Activated CD4-positive, alpha-beta T cell treated with anti-CD3 and anti-CD28 coated beads, Interleukin-2, Interleukin-4, amounts not matched to agents 100 ng/mL and 50 ng/mL, durations not matched to agents 16 hours and 8 hours (primary cell): Measurements from ENCODE around the gene ANKRD24.
A peak's percentile ranks its signal among the peaks of the same experiment; 100 is the strongest.
"Not testable (repeated sequence)": the region's sequence is repeated elsewhere in the genome, so short reads cannot be mapped to it uniquely, and the experiment has no call there.

ENCODE experiments used
- DNase-seq: peaks from one replicate; pipeline ENCODE4 v3.0.0-alpha.2; 2020; ENCODE audit warnings: low spot score

The ANKRD24 gene

DNA sequence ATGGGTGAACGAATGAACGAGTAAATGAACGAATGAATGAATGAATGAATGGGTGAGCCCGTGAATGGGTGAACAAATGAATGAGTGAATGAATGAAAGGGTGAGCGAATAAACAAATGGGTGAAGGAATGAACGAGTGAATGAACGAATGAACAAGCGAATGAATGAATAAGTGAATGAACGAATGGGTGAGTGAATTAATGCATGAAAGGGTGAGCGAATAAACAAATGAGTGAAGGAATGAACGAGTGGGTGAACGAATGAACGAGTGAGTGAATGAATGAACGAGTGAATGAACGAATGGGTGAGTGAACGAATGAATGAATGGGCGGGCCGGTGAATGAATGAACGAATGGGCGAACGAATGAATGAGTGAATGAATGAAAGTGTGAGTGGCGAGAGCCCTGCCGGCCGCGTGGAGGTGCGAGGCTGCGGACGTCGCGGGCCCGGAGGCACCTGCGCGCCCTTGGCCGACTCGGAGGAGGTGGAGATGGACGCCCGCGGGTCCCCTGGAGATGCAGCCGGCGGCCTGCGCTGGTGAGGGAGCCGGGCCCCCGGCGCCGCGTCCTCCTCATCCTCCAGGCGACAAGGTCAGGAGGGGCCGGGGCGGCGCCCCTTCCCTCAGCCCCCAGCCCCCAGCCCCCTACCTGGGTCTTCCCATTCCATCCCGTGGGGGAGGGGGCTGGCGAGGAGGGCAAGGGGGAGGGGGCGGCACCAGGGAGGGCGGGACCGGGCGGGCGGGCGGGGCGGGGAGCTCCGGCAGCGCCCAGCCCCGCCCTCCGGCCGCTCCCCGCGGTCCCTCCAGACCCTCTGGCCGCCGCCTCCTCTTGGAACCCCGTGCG, 15.4 kb downstream of the ANKRD24 start:
- no peak for DNase-seq

DNA sequence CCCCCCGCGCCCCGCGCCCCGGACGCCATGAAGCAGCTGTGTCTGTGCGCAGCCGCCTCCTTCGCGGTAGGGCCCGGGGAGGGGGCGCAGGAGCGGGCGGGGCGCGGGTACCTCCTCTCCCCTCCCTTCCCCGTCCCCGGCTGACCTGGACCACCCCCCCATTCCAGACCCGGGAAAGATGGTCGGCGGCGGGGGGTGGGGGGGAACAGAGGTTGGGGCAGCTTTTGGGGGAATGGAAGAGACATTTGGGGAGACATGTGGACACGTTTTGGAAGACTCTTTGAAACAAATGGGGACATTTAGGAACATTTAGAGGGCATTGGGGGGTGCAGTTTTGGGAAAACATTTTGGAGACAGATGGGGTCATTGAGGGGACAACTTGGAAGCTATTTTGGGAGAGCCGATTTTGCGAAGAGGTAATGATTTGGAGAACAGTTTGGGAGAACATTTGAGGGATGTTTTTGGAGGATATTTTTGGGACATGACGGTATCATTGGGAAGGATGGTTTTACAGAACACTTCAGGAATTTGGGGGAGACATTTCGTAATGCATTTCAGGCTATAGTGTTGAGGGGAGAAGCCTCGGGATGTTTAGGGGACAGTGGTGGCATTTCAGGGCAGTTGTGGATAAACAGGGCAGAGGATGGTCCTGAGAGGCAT, 16.1 kb downstream of the ANKRD24 start:
- DNase-seq, result no peak

DNA sequence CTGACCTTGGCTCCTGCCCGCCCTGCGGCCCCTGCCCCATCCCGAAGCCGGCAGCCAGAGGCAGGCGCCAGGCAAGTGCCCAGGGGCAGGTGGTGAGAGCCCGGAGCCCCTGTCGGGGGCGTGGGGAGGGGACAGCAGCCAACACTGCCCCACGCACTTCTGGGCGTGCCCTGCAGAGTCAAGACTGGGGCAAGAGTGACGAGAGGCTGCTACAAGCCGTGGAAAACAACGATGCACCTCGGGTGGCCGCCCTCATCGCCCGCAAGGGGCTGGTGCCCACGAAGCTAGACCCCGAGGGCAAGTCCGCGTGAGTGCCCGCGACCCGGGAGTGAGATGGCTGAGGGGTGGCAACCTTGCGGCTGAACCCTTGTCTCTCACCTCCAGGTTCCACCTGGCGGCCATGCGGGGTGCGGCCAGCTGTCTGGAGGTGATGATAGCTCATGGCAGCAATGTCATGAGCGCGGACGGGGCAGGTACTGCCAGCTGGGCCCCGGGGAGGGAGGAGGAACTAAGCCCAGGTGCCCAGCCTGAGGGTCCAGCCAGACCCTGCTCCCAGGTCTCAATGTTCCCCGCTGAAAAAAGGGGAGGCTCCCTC, 17.3 kb downstream of the ANKRD24 start:
- DNase-seq, result no peak

DNA sequence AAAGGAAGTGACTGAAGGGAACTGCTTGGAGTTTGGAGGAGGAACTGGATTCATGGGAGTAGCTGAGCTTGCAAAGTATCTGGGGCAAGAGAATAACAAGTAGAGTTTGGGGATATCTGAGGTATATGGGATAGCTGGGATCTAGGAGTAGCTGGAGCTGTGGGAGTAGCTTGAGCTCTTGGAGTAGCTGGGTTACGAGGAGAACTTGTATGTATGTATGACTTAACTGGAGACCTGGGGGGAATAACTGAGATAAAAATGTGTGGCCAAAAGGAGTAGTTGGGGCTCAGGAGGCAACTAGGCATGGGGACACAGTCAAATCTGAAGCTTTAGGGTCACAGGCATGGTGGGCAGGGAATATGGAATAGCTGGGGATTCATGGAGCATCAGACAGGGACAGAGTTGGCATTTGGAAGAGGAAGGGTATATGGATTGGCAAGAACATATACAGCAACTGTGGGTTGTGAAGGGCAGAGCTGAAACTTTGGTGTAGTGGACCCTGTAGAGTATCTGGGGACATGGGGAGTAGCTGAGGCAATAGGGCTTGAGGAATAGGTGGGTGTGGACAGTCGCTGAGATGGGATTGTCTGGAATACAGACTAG, 18.6 kb downstream of the ANKRD24 start:
- no peak for DNase-seq

DNA sequence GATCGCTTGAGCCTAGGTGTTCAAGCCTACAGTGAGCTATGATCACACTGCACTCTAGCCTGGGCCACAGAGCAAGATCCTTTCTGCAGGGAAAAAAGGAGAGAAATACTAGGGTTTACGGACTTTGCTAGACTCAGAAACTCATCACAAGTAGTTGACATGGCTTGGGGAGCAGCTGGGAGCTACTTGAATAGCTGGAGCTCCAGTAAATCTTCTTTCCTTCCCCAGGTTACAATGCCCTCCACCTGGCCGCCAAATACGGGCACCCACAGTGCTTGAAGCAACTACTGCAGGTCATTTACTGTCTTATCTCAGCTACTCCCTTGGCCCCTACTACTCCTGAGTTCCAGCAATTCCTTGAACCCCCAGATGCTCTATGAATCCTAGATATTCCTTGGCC, 19.3 kb downstream of the ANKRD24 start:
- DNase-seq, result no peak

DNA sequence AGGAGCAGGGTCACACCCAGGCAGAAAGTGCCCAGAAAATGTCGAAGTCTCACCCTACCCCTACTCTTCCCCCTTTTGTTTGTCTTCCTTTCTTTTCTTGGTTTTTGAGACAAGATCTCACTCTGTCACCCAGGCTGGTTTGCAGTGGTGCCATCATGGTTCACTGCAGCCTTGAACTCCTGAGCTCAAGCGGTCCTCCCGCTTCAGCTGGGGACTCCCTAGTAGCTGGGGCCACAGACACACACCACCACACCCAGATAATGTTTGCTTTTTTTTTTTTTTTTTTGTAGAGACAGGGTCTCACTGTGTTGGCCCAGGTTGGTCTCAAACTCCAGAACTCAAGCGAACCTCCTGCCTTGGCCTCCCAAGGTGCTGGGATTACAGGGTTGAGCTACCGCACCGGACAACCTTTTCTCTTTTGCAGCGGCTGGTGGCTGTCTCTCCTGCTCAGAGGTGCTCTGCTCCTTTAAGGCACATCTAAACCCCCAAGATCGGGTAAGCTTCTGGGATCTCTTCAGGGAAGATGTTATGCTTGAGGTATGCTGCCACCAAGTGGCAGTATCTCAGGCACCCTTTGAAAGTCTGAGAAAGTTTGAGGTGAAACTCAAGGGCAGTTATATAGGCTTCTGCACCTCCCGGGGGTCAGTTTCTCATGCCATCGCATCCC, 24.5 kb downstream of the ANKRD24 start:
- no peak for DNase-seq

DNA sequence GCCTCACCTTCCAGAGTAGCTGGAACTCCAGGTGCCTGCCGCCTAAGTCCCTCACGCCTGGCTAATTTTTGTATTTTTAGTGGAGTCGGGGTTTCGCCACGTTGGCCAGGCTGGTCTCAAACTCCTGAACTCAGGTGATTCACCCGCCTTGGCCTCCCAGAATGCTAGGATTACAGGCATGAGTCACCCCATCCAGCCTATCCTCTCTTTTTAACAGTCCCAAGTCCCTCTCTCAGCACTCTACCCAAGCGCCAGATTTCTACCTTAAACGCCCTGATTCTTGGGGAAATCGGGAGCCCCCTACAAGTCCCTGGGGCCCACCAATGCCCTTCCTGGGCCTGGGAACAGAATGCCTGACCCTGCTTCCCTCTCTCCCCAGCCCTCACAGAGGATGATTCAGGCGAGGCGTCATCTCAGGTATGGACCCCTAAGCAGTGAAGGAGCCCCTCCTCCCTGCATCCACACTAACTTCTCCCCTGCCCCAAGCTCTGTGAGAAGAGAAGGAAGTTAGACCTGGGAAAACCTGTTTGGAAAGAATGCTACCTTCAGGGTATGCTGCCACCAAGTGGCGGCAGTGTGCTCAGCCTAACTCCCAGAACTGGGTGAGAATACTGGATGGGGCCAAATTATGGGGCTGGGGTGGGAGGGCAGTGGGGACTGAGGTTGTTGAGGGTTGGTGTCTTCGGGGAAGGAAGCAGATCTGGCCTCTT, 26.1 kb downstream of the ANKRD24 start:
- DNase-seq, result no peak

DNA sequence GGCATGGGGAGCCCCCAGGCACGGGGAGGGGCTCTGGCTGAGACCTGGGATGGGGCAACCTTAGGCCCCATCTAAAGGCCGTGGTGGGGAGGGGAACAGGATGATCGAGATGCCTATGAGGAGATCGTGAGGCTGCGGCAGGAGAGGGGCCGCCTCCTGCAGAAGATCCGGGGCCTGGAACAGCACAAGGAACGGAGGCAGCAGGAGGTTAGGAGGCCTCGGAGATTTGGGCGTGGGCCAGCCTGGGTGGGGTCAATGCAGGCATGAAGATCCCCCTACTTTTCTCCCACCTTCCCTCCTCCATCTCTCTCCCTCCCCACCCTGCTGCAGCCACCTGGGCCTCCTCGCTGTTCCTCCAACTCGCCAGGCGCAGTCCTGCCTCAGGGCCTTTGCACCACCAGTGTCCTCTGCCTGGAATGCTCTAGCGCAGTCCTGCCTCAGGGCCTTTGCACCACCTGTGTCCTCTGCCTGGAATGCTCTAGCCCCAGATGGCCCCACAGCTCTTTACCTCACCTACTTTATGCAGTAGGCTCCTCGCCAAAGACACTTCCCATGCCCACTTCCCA, 27.8 kb downstream of the ANKRD24 start:
- no peak for DNase-seq

DNA sequence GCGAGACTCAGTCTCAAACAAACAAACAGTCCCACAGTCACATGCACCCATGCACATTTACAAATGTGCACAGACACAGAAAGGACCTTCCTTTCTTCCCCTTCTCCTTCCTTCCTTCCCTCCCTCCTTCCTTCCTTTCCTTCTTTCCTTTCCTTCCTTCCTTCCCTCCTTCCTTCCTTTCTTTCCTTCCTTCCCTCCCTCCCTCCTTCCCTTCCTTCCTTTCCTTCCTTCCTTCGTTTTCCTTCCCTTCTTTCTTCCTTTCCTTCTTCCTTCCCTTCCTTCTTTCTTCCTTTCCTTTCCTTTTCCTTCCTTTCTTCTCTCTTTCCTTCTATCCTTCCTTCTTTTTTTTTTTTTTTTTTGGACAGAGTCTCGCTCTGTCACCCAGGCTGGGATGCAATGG, 30.6 kb downstream of the ANKRD24 start:
- no peak for DNase-seq

DNA sequence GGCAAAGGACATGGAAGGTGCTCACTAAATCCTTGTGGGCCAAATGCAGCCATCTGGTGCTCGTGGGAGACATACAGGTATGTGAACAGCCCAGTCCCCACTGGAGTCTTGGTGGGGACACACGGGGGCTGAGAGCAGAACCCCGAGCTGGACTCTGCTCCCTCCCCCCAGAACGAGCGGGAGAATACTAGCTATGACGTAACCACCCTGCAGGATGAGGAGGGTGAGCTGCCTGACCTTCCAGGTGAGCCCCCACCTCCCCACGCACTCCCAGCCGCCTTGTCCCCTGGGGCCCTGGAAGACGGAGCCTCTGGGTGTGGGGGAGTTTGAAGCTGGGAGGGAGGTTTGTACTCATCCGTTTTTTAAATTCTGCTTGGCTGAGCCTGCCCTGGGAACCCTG, 33.3 kb downstream of the ANKRD24 start:
- DNase-seq, result no peak

DNA sequence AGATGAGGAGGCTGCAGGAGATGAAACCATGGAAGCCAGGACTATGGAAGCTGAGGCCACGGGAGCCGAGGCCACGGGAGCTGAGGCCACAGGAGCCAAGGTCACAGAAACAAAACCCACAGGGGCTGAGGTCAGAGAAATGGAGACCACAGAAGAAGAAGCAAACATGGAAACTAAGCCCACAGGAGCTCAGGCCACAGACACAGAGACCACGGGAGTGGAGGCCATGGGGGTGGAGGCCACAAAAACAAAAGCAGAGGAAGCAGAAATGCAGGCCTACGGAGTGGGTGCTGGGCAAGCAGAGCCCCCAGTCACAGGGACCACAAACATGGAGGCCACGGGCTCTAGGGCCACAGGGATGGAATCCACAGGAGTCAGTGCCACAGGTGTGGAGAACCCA, 34.4 kb downstream of the ANKRD24 start:
- DNase-seq, result no peak

DNA sequence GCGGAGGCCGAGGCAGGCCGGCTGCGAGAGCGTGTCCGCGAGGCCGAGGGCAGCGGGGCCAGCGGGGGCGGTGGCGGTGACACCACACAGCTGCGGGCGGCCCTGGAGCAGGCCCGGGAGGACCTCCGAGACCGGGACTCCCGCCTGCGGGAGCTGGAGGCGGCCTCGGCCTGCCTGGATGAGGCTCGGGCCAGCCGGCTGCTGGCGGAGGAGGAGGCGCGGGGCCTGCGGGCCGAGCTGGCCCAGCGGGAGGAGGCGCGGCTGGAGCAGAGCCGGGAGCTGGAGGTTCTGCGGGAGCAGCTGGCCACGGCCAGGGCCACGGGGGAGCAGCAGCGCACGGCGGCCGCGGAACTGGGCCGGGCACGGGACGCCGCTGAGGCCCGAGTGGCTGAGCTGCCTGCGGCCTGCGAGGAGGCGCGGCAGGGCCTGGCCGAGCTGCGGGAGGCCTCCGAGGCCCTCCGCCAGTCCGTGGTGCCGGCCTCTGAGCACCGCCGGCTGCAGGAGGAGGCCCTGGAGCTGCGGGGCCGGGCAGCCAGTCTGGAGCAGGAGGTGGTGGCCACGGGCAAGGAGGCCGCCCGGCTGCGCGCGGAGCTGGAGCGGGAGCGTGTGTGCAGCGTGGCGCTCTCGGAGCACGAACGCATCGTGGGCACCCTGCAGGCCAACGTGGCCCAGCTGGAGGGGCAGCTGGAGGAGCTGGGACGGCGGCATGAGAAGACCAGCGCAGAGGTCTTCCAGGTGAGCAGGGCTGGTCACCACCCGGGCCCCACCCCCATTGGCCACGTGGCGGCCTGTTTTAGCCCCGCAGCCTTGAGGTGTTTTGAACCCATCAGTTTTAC, 35.2 kb downstream of the ANKRD24 start:
- no peak for DNase-seq

DNA sequence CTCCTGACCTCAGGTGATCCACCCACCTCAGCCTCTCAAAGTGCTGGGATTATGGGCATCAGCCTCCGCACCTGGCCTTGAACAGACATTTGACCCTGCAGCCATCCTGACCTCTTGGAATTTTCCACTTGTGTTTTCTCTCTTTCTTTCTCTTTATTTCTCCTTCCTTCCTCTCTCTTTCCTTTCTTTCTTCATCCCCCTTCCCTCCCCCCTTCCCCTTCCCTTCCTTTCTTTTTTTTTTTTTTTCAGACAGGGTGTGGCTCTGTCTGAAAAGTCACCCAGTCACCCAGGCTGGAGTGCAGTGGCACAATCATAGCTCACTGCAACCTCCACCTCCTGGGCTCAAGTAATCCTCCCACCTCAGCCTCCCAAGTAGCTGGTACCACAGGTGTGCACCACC, 36.0 kb downstream of the ANKRD24 start:
- DNase-seq, result not testable (repeated sequence)

DNA sequence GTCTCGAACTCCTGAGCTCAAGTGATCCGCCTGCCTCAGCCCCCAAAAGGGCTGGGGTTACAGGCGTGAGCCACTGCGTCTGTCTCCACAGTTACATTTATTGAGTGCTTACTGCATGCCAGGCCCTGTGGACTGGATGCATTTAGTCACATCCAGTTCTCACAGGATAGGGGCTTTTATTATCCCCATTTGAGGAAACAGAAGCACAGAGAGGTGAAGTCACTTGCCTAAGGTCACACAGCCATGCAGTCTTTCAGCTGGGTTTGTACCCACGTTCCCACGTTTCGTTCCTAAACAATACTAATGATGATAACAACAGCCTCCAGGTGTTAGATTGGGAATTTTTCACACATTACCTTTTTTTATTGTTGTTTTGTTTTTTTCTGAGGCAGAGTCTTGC, 37.7 kb downstream of the ANKRD24 start:
- no peak for DNase-seq

DNA sequence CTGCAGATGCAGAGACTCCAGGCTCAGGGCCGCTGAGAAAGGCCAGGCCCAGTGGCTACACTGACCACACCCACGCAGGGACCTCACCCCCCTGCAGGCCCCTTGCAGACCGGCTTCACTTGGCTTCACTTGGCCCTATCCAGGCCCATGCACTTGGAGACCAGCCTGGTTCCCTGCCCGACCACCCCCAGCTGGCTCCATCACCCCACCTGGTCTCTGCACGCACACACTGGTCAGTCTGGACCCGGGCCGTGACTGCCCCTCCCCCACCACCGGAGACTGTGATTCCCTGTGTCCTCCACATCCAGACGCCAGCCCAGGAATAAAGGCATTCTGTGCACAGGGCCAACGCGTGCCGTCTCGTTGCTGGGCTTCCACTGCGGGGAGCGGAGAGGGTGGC, 42.0 kb downstream of the ANKRD24 start:
- no peak for DNase-seq

DNA sequence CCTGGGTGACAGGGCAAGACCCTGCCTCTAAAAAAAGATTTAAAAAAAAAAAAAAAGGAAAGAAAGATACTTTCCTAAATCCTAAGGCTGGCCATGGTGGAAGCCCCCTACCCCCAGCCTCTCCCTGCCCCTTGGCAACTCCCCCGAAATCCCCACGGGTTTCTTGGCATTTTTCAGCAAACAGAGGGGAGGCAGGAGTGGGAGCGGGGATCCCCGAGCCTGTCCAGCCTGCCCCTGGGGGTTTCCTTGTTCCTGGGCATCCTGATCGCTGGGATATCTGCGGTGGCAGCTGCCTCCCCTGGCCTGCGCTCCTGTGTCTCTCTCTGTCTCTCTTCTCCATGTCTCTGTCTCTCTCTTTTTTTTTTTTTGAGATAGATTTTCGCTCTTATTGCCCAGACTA, 43.4 kb downstream of the ANKRD24 start:
- DNase-seq, result no peak

DNA sequence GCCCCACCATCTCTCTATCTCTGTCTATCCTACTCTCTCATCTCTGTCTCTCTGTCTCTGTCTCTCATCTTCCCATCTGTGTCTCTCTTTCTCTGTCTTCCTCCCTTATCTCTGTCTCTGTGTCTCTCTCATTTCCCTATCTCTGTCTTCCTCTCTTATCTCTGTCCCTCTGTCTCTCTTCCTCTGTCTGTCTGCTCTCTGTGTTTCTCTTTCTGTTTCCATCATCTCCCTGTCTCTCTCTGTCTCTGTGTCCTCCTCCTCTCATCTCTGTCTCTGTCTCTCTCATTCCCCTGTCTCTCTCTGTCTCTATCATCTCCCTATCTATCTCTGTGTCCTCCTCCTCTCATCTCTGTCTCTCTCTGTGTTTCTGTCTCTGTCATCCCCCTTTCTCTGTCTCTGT, 45.3 kb downstream of the ANKRD24 start:
- DNase-seq, result no peak

DNA sequence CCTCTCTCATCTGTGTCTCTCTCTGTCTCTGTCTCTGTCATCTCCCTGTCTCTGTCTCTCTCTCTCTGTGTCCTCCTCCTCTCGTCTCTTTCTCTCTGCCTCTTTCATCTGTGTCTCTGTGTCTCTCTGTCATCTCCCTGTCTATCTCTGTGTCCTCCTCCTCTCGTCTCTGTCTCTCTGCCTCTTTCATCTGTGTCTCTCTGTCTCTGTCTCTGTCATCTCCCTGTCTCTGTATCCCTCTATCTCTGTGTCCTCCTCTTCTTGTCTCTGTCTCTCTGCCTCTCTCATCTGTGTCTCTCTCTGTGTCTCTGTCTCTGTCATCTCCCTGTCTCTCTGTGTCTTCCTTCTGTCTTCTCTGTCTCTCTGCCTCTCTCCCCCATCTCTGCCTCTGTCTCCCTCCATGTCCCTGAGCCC, 46.3 kb downstream of the ANKRD24 start:
- no peak for DNase-seq

DNA sequence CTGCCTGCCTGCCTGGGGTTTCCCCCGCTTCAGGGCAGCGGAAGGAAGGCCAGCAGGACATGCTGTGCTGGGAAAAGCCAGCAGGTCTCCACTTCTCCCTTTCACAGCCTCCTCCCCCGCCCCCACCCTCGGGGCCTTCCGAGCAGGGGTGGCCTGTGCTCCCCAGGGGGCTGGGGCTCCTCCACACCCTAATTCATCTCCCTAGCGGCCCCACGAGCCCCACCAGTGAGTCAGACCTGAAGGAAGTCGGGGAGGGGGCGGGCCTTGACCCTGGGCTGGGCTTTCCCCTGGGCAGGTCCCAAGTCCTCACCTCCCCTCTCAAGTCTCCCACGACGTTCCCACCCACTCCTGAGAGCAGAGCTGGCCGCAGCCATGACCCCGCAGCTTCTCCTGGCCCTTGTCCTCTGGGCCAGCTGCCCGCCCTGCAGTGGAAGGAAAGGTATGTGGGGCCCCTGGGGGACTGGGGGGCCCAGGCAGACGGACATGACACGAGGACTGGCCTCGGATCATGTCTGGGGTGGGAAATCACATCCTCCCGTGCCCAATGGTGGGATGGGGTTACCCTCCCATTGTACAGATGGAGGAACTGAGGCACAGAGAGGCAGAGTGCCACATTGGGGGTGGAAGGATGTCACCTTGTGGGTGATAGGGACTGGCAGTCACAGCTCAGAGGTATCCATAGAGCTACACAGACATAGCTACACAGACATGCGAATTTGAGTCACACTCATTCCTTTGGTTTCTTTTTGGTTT, 46.9 kb downstream of the ANKRD24 start, which contains the start of gene EBI3:
EBI3 (plus strand) TSS at position 345 of the 753 bp plus-strand sequence; CDS start at position 373, 28 bp downstream.
- peak; percentile 59 for DNase-seq

DNA sequence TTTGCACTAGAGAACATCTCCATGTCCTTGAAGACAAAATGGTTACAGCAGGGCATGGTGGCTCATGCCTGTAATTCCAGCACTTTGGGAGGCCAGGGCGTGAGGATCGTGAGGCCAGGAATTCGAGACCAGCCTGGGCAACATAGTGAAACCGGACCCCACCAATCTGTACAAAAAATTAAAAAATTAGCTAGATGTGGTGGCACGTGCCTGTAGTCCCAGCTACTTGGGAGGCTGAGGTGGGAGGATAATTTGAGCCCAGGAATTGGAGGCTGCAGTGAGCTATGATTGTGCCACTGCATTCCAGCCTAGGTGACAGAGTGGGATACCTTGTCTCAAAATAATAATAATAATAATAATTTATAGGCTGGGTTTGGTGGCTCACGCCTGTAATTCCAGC, 47.7 kb downstream of the ANKRD24 start:
- not testable (repeated sequence) for DNase-seq
